SK-N-SH (cell line): ENCODE results near the gene SNX32. TPM values are rescaled to one million over a fixed set of nuclear protein-coding genes. Genes with fewer than 3 reads are reported as not detected.

Experiments
- CTCF ChIA-PET: fragments of 300-600, 350-600 bp; formaldehyde crosslinking; extraction: SDS; loops from one replicate; lab custom pipeline; 2021; lab: Yijun Ruan, JAX
- POLR2A ChIA-PET: fragments of 350-600 bp; sonication (Branson Sonifier 250); formaldehyde crosslinking; extraction: SDS; loops from one replicate; lab custom pipeline; 2020; ENCODE audit warnings: antibody characterized with exemption, inconsistent platforms; lab: Yijun Ruan, JAX
- DNase-seq: peaks from one replicate; pipeline ENCODE4 v3.0.0; 2012
- H2AFZ ChIP-seq: fragments of 200-600 bp; sonication (generic); 2 replicates; pipeline ENCODE4 v1.8.1; 2016; ENCODE audit warnings: antibody characterized with exemption, mild to moderate bottlenecking, low read depth
- H3F3A ChIP-seq: fragments of 200-600 bp; sonication (generic); replicated peaks from 2 replicates; pipeline ENCODE3; 2016; ENCODE audit warnings: antibody characterized with exemption, mild to moderate bottlenecking; ENCODE audit not compliant: insufficient read depth
- H3K27ac ChIP-seq, 2 experiments: fragments of 200-500 bp in 1 of 2; fragments of 200-600 bp in 1 of 2; sonication (Bioruptor generic) in 1 of 2; sonication (generic), shearing (Covaris generic) in 1 of 2; 2 replicates each; pipeline versions ENCODE4 v1.5.1 to v1.6.1; 2014 to 2016; ENCODE audit warnings: low read depth in 2 of 2, inconsistent platforms in 1 of 2, low read length in 1 of 2, mild to moderate bottlenecking in 1 of 2, mixed read lengths in 1 of 2
- H3K27me3 ChIP-seq: fragments of 200-600 bp; sonication (generic), shearing (Covaris generic); 2 replicates; pipeline ENCODE4 v1.6.1; 2016; ENCODE audit warnings: mixed run types; ENCODE audit not compliant: insufficient read depth
- H3K36me3 ChIP-seq, 2 experiments: fragments of 200-500 bp in 1 of 2; fragments of 200-600 bp in 1 of 2; sonication (Bioruptor generic) in 1 of 2; sonication (generic) in 1 of 2; replicated peaks in 1 of 2; 2 replicates each; pipeline versions ENCODE3 to v1.5.1; 2014 to 2016; ENCODE audit warnings: low read length in 1 of 2, mild to moderate bottlenecking in 1 of 2; ENCODE audit not compliant: insufficient read depth in 2 of 2, control insufficient read depth in 1 of 2
- H3K4me1 ChIP-seq, 2 experiments: fragments of 200-500 bp in 1 of 2; fragments of 200-600 bp in 1 of 2; sonication (Bioruptor generic) in 1 of 2; sonication (generic), shearing (Covaris generic) in 1 of 2; 2 replicates each; pipeline versions ENCODE4 v1.5.1 to v1.6.1; 2014 to 2016; ENCODE audit warnings: low read depth in 1 of 2, low read length in 1 of 2, mixed run types in 1 of 2; ENCODE audit not compliant: insufficient read depth in 2 of 2, control insufficient read depth in 1 of 2
- H3K4me2 ChIP-seq: fragments of 200-600 bp; sonication (generic), shearing (Covaris generic); 2 replicates; pipeline ENCODE4 v1.6.1; 2017; ENCODE audit warnings: mixed run types
- H3K4me3 ChIP-seq, 2 experiments: fragments of 200-500 bp in 1 of 2; fragments of 200-600 bp in 1 of 2; sonication (Bioruptor generic) in 1 of 2; sonication (generic), shearing (Covaris generic) in 1 of 2; 2 replicates each; pipeline versions ENCODE4 v1.5.1 to v1.8.1; 2014 to 2016; ENCODE audit warnings: low read depth in 2 of 2, inconsistent platforms in 1 of 2, low read length in 1 of 2, mild to moderate bottlenecking in 1 of 2, mixed read lengths in 1 of 2, moderate library complexity in 1 of 2
- H3K79me2 ChIP-seq: fragments of 200-600 bp; sonication (generic); 2 replicates; pipeline ENCODE4 v1.8.1; 2017; ENCODE audit warnings: mild to moderate bottlenecking; ENCODE audit not compliant: insufficient read depth
- H3K9ac ChIP-seq: fragments of 200-600 bp; sonication (generic); 2 replicates; pipeline ENCODE4 v1.6.1; 2017; ENCODE audit warnings: mixed run types
- H3K9me2 ChIP-seq: fragments of 200-600 bp; sonication (generic); 2 replicates; pipeline ENCODE4 v1.6.1; 2017; ENCODE audit warnings: mixed run types
- H3K9me3 ChIP-seq: fragments of 200-600 bp; sonication (generic); 2 replicates; pipeline ENCODE4 v1.6.1; 2017; ENCODE audit warnings: mixed run types, mild to moderate bottlenecking, moderate library complexity
- H4K20me1 ChIP-seq: fragments of 200-600 bp; sonication (generic); 2 replicates; pipeline ENCODE4 v1.6.1; 2017; ENCODE audit warnings: mild to moderate bottlenecking, mixed run types; ENCODE audit not compliant: insufficient read depth
- ELF1 ChIP-seq: IDR thresholded peaks from 2 replicates; pipeline ENCODE4 v1.4.0; 2012
- FOSL2 ChIP-seq: IDR thresholded peaks from 2 replicates; pipeline ENCODE4 v1.4.0; 2012; ENCODE audit warnings: low read depth, mild to moderate bottlenecking, moderate library complexity, borderline replicate concordance
- FOXJ3 ChIP-seq: sonication (generic); formaldehyde crosslinking; IDR thresholded peaks from 2 replicates; pipeline ENCODE4 v1.5.1; 2020; ENCODE audit warnings: mild to moderate bottlenecking, missing genetic modification reagents
- GABPA ChIP-seq: IDR thresholded peaks from 2 replicates; pipeline ENCODE4 v1.4.0; 2012; ENCODE audit warnings: low read depth, mild to moderate bottlenecking
- JUND ChIP-seq: IDR thresholded peaks from 2 replicates; pipeline ENCODE4 v1.4.0; 2012
- MEF2A ChIP-seq: IDR thresholded peaks from 2 replicates; pipeline ENCODE4 v1.4.0; 2012; ENCODE audit warnings: low read depth, borderline replicate concordance
- NFIC ChIP-seq: IDR thresholded peaks from 2 replicates; pipeline ENCODE4 v1.4.0; 2012; ENCODE audit warnings: borderline replicate concordance
- NRF1 ChIP-seq: IDR thresholded peaks from 2 replicates; pipeline ENCODE4 v1.6.1; 2012; ENCODE audit warnings: low read depth, mild to moderate bottlenecking, low read length
- RAD21 ChIP-seq: IDR thresholded peaks from 2 replicates; pipeline ENCODE4 v1.6.1; 2012; ENCODE audit warnings: mild to moderate bottlenecking, low read length
- RCOR1 ChIP-seq: fragments of 150-350 bp; IDR thresholded peaks from 2 replicates; pipeline ENCODE4 v1.6.1; 2017; ENCODE audit warnings: antibody characterized with exemption, low read length
- SMC3 ChIP-seq: IDR thresholded peaks from 2 replicates; pipeline ENCODE4 v1.6.1; 2012; ENCODE audit warnings: low read depth, low read length, improper control_type of control experiment
- TCF12 ChIP-seq: IDR thresholded peaks from 2 replicates; pipeline ENCODE4 v1.4.0; 2012
- WGBS: methylation state at CpG from one replicate; pipeline ENCODE4 v1.1.6; 2017; ENCODE audit warnings: low lambda C conversion rate; 5-methylcytosine and 5-hydroxymethylcytosine counted together
- polyA plus RNA-seq, 3 experiments: library from polyadenylated mRNA; depleted of rRNA; stranded (reverse); fragments of >200 nt; gene quantifications; 2 replicates each; pipeline ENCODE4 v1.2.3, GENCODE V29; 2012
- TF ChIP-seq, protein P1 (sequence below): fragments of 150-350 bp; IDR thresholded peaks from 2 replicates; pipeline ENCODE4 v1.6.1; 2016; ENCODE audit warnings: mild to moderate bottlenecking, low read depth, low read length
- TF ChIP-seq, protein P2 (sequence below): IDR thresholded peaks from 2 replicates; pipeline ENCODE4 v1.4.0; 2012; ENCODE audit warnings: low read depth, borderline replicate concordance
- TF ChIP-seq, protein P3 (sequence below): IDR thresholded peaks from 2 replicates; pipeline ENCODE4; 2012

SNX32 gene
- polyA plus RNA-seq, 1 of the 3 experiments (the other 2 are of a cell fraction): 1.0 TPM

DNA sequence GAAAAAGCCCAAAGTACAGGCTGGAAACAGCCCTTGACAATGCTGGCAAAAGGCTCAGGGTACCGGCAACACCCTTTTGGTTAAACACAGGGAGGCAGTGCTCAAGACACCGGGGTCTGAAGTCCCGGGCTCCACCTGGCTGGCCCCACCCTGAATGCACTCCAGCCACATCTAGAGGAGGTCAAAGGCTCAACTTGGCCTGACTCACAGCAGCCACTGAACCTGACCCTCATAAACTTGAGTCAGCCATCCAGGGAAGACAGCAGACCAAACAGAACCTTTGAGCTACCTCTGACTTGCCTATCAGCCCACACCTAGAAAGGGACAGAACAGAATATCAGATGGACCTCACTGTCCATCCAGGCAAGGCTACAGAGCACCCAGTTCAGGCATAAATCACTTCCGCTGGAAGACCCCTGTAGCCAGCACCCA, 20.4 kb downstream of the SNX32 start:
- no peak overlapping the region for H3K4me3 ChIP-seq
- H4K20me1 ChIP-seq: peaks cover 56% of the 10 kb centered on the region
- peaks cover 44 to 55% of the 10 kb centered on the region in 2 experiments for H3K36me3 ChIP-seq
- peak; percentile 10 for DNase-seq
- peaks cover 72% of the 10 kb centered on the region for H3F3A ChIP-seq
- no peak for TF ChIP-seq FOSL2
- no peaks in the 10 kb centered on the region for H3K9me2 ChIP-seq
- ChIA-PET CTCF (interaction anchor here (0.6 to 3.0 kb wide), 4 partner anchors 30 to 685 kb away, joined by 3 to 12 read pairs (median 5); partner anchors contain the start of genes FIBP and KAT5), POLR2A (interaction anchor here (1.0 kb wide), 1 partner anchor 11 kb away, joined by 3 read pairs; no protein-coding TSS in a partner anchor)
- no peak overlapping the region for H2AFZ ChIP-seq
- H3K9me3 ChIP-seq: no peaks in the 10 kb centered on the region
- H3K27me3 ChIP-seq: no peaks in the 10 kb centered on the region
- H3K9ac ChIP-seq: no peak overlapping the region
- no peak overlapping the region for H3K27ac ChIP-seq
- peaks cover 45% of the 10 kb centered on the region for H3K79me2 ChIP-seq
- no peak overlapping the region; the same call in 1 of the 2 replicates for H3K4me2 ChIP-seq
- peaks cover 0 to 20% of the 10 kb centered on the region in 2 experiments; a peak in 2 of 4 replicates for H3K4me1 ChIP-seq
- WGBS: 95% methylated on average over 4 of the region's 4 CpGs

DNA sequence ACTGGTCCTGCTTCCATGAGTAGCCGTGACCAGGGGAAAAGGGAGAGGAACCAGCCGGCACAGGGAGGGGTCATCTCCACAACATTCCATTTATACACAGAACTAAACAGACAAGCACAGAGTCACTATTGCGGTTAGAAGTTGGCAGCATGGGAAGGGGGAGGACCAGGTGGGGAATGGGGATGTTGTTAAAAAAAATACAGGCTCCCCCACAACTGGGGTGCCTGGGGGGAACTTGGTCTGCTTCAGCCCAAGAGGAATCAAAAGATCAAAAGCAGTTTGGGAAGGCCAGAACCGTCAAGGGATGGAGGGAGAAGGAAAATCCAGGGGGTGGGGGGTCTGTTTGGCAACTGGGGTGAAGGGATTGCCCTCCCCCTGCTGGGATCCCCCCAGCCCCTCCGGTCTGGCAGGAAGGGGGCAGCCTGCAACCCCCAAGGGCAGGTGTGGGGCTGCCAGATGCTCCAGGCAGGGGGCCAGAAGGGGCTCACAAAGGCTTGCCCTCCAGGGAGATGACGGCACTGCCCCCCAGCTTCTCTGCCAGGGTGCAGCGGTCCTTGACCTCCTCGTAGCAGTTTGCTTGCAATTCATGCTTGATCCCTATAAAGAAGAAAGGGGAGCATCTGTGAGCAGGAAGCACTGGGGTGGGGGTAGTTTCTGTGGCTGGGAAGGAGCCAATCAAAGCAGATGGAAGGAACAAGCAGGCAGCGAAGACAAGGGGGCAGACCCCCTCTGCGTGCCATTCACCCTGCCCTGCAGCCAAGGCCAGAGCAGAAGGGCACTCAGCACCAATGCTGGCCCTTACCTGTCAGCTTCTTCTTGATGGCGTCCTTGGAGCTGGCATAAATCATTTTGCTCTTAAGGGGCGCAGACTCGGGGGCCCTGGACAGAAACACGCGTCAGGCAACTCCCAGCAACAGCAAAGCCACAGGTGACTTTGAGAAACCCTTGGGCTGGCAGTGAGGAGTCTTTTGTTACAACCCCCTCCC, 21.4 kb downstream of the SNX32 start:
- Histone ChIP-seq H3K4me1 (peaks cover 0 to 19% of the 10 kb centered on the region in 2 experiments; a peak in 2 of 4 replicates), H3K4me3 (peak overlapping the region in 1 of 2 experiments; percentile 98; a peak in 3 of 4 replicates), H2AFZ (no peak overlapping the region), H3K4me2 (peak overlapping the region; percentile 93), H3K27me3 (no peaks in the 10 kb centered on the region), H3K9me2 (no peaks in the 10 kb centered on the region), H3K27ac (no peak overlapping the region; a peak in 1 of 4 replicates), H3K36me3 (peaks cover 44 to 55% of the 10 kb centered on the region in 2 experiments), H4K20me1 (peaks cover 56% of the 10 kb centered on the region), H3K79me2 (peaks cover 45% of the 10 kb centered on the region), H3K9ac (no peak overlapping the region), H3K9me3 (no peaks in the 10 kb centered on the region), H3F3A (peaks cover 76% of the 10 kb centered on the region)
- DNase-seq: no peak
- POLR2A ChIA-PET: interaction anchor here (1.0 kb wide), 1 partner anchor 12 kb away, joined by 3 read pairs; no protein-coding TSS in a partner anchor
- WGBS: 85% methylated on average over 15 of the region's 15 CpGs
- CTCF ChIA-PET: interaction anchor here (0.6 to 0.8 kb wide), 2 partner anchors 29 to 686 kb away, joined by 3 to 4 read pairs; no protein-coding TSS in a partner anchor
- no peak for TF ChIP-seq ELF1
- TF ChIP-seq SMC3: no peak

DNA sequence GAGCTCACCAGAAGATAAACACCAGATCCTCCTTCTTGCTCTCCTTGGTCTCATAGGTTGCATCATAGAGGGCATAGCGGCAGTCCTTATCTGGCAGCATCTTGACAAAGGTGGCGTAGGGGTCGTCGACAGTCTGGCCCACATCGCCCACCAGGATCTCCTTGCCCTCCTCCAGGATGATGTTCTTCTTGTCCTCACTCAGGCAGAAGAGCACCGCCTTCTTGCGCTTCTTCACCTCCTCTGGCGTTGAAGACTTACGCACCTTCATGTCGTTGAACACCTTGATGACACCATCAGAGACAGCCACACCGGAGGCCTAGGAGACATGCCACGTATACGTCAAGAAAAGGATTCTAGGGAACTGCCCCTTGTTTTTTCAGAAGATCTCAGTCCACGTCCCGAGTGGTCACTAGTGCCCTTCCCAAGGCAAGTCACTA, 22.2 kb downstream of the SNX32 start:
- ChIA-PET POLR2A (no interaction called here), CTCF (interaction anchor here (0.8 to 1.4 kb wide), 2 partner anchors 29 to 76 kb away, joined by 4 read pairs; no protein-coding TSS in a partner anchor)
- Histone ChIP-seq H2AFZ (no peak overlapping the region), H3K4me1 (peaks cover 0 to 19% of the 10 kb centered on the region in 2 experiments; a peak in 2 of 4 replicates), H4K20me1 (peaks cover 56% of the 10 kb centered on the region), H3F3A (peaks cover 72% of the 10 kb centered on the region), H3K4me3 (peak overlapping the region; percentile 97 to 98), H3K4me2 (peak overlapping the region; percentile 93), H3K27ac (peak overlapping the region in 1 of 2 experiments; percentile 93; a peak in 2 of 4 replicates), H3K9me3 (no peaks in the 10 kb centered on the region), H3K27me3 (no peaks in the 10 kb centered on the region), H3K9ac (peak overlapping the region; percentile 92), H3K79me2 (peaks cover 50% of the 10 kb centered on the region), H3K36me3 (peaks cover 44 to 55% of the 10 kb centered on the region in 2 experiments), H3K9me2 (no peaks in the 10 kb centered on the region)
- WGBS: 94% methylated on average over 15 of the region's 15 CpGs
- no peak for DNase-seq
- TF ChIP-seq RCOR1 (no peak), NFIC (no peak), MEF2A (no peak), ELF1 (no peak), FOXJ3 (CRISPR knock-in tag) (no peak), SMC3 (no peak), GABPA (no peak), RAD21 (no peak), NRF1 (no peak), TCF12 (no peak), JUND (no peak), FOSL2 (no peak)
- TF ChIP-seq, protein P1, sequence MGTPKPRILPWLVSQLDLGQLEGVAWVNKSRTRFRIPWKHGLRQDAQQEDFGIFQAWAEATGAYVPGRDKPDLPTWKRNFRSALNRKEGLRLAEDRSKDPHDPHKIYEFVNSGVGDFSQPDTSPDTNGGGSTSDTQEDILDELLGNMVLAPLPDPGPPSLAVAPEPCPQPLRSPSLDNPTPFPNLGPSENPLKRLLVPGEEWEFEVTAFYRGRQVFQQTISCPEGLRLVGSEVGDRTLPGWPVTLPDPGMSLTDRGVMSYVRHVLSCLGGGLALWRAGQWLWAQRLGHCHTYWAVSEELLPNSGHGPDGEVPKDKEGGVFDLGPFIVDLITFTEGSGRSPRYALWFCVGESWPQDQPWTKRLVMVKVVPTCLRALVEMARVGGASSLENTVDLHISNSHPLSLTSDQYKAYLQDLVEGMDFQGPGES: no peak
- TF ChIP-seq, protein P2, sequence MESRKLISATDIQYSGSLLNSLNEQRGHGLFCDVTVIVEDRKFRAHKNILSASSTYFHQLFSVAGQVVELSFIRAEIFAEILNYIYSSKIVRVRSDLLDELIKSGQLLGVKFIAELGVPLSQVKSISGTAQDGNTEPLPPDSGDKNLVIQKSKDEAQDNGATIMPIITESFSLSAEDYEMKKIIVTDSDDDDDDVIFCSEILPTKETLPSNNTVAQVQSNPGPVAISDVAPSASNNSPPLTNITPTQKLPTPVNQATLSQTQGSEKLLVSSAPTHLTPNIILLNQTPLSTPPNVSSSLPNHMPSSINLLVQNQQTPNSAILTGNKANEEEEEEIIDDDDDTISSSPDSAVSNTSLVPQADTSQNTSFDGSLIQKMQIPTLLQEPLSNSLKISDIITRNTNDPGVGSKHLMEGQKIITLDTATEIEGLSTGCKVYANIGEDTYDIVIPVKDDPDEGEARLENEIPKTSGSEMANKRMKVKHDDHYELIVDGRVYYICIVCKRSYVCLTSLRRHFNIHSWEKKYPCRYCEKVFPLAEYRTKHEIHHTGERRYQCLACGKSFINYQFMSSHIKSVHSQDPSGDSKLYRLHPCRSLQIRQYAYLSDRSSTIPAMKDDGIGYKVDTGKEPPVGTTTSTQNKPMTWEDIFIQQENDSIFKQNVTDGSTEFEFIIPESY: no peak
- TF ChIP-seq, protein P3, sequence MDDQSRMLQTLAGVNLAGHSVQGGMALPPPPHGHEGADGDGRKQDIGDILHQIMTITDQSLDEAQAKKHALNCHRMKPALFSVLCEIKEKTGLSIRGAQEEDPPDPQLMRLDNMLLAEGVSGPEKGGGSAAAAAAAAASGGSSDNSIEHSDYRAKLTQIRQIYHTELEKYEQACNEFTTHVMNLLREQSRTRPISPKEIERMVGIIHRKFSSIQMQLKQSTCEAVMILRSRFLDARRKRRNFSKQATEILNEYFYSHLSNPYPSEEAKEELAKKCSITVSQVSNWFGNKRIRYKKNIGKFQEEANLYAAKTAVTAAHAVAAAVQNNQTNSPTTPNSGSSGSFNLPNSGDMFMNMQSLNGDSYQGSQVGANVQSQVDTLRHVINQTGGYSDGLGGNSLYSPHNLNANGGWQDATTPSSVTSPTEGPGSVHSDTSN: no peak
